Endodermal cell (in vitro differentiated cells): ENCODE data around the gene BIRC6. TPM values are rescaled to one million over a fixed set of nuclear protein-coding genes. Genes with fewer than 3 reads are reported as not detected.

Experiments
- DNase-seq: peaks from one replicate; pipeline ENCODE4 v3.0.0-alpha.2; 2017
- H3K27ac ChIP-seq: 2 replicates; pipeline ENCODE4 v1.5.1; 2013; ENCODE audit warnings: mild to moderate bottlenecking, low read depth, low read length, moderate library complexity
- H3K27me3 ChIP-seq: 2 replicates; pipeline ENCODE4 v1.6.1; 2013; ENCODE audit warnings: mild to moderate bottlenecking, low read length, moderate library complexity; ENCODE audit not compliant: insufficient read depth, control insufficient read depth, poor library complexity, severe bottlenecking
- H3K36me3 ChIP-seq: 2 replicates; pipeline ENCODE4 v1.7.0; 2013; ENCODE audit warnings: mild to moderate bottlenecking, low read length, moderate library complexity; ENCODE audit not compliant: control insufficient read depth, insufficient read depth
- H3K4me1 ChIP-seq: one replicate; pipeline ENCODE4 v1.7.0; 2013; ENCODE audit warnings: low read length; ENCODE audit not compliant: control insufficient read depth, insufficient read depth
- H3K4me3 ChIP-seq: 2 replicates; pipeline ENCODE4 v1.5.1; 2013; ENCODE audit warnings: mild to moderate bottlenecking, low read length, moderate library complexity
- H3K9ac ChIP-seq: 2 replicates; pipeline ENCODE4 v1.6.1; 2013; ENCODE audit warnings: mild to moderate bottlenecking, low read length, moderate library complexity; ENCODE audit not compliant: poor library complexity, severe bottlenecking; ENCODE audit errors: extremely low read depth
- H3K9me3 ChIP-seq: 2 replicates; pipeline ENCODE4 v1.6.1; 2013; ENCODE audit warnings: mild to moderate bottlenecking, low read length, moderate library complexity; ENCODE audit not compliant: control insufficient read depth
- H3K27ac Mint-ChIP-seq: 2 replicates; pipeline ENCODE4 v1.8.0; 2020; ENCODE audit warnings: mixed read lengths
- H3K27me3 Mint-ChIP-seq: 2 replicates; pipeline ENCODE4 v1.8.0; 2021; ENCODE audit warnings: mild to moderate bottlenecking, mixed read lengths; ENCODE audit not compliant: insufficient read depth
- H3K36me3 Mint-ChIP-seq: 2 replicates; pipeline ENCODE4 v1.8.0; 2020; ENCODE audit warnings: low read depth, mixed read lengths
- H3K4me1 Mint-ChIP-seq: 2 replicates; pipeline ENCODE4 v1.8.0; 2020; ENCODE audit warnings: mixed read lengths
- H3K4me3 Mint-ChIP-seq: 2 replicates; pipeline ENCODE4 v1.8.0; 2020; ENCODE audit warnings: mild to moderate bottlenecking, moderate library complexity, mixed read lengths
- H3K9me3 Mint-ChIP-seq: 2 replicates; pipeline ENCODE4 v1.8.0; 2020; ENCODE audit warnings: mild to moderate bottlenecking, mixed read lengths
- WGBS, 2 experiments: methylation state at CpG; one replicate each; pipeline versions ENCODE4 v1.1.5 to v1.1.7; 2013; ENCODE audit warnings: missing lambda C conversion rate in 2 of 2, mixed read lengths in 1 of 2; ENCODE audit not compliant: insufficient coverage in 1 of 2, insufficient read length in 1 of 2; 5-methylcytosine and 5-hydroxymethylcytosine counted together
- total RNA-seq, 2 donors: library from RNA; stranded (reverse); fragmentation: NEBNext Ultra II Directional in 1 of 2; extraction: Animal tissue kit (Norgen Biotek cat#: 25700) in 1 of 2; gene quantifications; 2 replicates in 1 of 2; 3 replicates in 1 of 2; pipeline ENCODE4 v1.2.1, GENCODE V29; 2021
- TF ChIP-seq, protein P1 (sequence below): fragments of 200-600 bp; sonication (generic); conservative IDR thresholded peaks from 2 replicates; pipeline ENCODE4 v1.5.0; 2021; ENCODE audit warnings: antibody characterized with exemption, mild to moderate bottlenecking

The BIRC6 gene
- total RNA-seq, 2 donors from 2014 or later = 84.6 to 111 TPM

DNA sequence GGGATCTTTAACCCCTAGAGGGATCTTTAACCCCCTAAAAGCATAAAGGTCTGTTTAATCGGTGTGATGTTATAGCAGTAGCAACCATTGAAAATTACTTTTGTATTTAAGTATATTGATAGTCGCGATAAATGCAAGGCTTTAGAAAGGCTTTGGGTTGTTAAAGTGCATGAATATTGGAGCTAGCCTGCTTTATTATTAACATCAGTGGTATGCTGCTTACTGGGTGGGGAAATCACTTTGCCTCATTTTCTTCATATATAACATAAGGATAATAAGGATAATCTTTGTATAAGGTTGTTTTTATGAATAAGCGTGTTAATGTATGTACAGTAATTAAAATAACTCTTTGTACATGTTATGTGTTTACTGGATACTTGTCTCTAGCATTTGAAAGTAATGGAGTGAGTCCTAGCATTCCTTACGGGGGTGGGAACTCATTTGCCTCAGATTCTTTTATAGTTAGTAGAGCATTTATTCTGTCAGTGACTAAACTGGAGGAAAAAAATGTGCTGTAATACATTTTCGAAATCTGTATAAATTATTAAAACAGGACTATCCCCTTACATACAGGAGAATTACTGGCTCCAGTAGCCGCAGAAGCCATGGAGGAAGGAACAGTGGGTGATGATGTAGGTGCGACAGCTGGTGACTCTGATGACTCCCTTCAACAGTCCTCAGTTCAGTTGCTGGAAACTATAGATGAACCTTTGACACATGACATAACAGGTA lies 122.2 kb downstream of the BIRC6 start:
- Histone ChIP-seq H3K36me3 (peaks cover 85% of the 10 kb centered on the region), H3K9ac (no peak overlapping the region), H3K27me3 (no peaks in the 10 kb centered on the region), H3K27ac (no peak overlapping the region), H3K4me3 (no peak overlapping the region), H3K4me1 (no peaks in the 10 kb centered on the region), H3K9me3 (no peaks in the 10 kb centered on the region)
- WGBS, 2 experiments = 97% methylated on average over 7 of the region's 8 CpGs; no CpG with 5 or more reads in 1 of the 2 experiments
- peaks cover 67% of the 10 kb centered on the region for H3K36me3 Mint-ChIP-seq
- TF ChIP-seq, protein P1, sequence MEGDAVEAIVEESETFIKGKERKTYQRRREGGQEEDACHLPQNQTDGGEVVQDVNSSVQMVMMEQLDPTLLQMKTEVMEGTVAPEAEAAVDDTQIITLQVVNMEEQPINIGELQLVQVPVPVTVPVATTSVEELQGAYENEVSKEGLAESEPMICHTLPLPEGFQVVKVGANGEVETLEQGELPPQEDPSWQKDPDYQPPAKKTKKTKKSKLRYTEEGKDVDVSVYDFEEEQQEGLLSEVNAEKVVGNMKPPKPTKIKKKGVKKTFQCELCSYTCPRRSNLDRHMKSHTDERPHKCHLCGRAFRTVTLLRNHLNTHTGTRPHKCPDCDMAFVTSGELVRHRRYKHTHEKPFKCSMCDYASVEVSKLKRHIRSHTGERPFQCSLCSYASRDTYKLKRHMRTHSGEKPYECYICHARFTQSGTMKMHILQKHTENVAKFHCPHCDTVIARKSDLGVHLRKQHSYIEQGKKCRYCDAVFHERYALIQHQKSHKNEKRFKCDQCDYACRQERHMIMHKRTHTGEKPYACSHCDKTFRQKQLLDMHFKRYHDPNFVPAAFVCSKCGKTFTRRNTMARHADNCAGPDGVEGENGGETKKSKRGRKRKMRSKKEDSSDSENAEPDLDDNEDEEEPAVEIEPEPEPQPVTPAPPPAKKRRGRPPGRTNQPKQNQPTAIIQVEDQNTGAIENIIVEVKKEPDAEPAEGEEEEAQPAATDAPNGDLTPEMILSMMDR = no peak
- H3K27ac Mint-ChIP-seq = no peak overlapping the region
- H3K27me3 Mint-ChIP-seq = no peaks in the 10 kb centered on the region
- DNase-seq = no peak
- no peaks in the 10 kb centered on the region for H3K9me3 Mint-ChIP-seq
- H3K4me3 Mint-ChIP-seq = no peak overlapping the region
- no peaks in the 10 kb centered on the region for H3K4me1 Mint-ChIP-seq

DNA sequence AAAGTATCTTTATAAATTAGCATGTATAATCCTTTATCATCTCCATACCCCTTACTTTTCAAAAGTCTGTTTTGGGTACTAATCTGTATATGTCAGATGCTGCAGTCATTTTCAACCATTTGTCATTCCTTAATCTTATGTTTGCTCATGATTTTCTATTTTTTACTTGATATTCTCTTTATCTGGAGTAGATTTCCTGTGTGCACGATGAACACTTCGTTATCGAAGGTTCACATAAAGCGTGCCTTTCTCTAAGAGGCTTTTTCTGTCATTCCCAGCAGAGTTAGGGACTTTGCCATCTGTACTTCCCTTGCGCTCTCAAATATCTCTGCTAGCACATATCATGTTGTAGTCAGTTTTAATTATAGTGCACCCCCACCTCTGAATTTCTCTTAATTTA lies 123.2 kb downstream of the BIRC6 start:
- H3K27me3 Mint-ChIP-seq = no peaks in the 10 kb centered on the region

DNA sequence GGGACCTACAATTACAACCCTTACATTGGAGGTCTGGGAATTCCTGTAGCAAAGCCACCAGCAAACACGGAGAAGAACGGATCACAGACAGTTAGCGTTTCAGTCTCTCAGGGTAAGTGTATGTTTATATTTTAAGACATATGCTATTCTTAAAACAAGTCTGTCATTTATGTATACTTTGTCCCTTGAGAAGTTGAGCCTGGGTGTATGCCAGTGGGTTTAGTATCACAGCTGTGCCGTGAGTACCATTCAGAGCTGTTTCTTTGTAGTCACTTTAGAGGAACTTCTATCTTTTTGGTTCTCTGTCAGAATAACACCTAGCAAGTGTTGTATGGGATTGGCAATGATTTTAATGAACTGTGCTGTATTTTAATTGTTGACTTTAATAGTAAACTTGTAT lies 125.6 kb downstream of the BIRC6 start:
- no peak overlapping the region for H3K27ac ChIP-seq
- TF ChIP-seq, protein P1 = no peak
- no peaks in the 10 kb centered on the region for H3K4me1 ChIP-seq
- Mint-ChIP-seq H3K27me3 (no peaks in the 10 kb centered on the region), H3K4me1 (no peaks in the 10 kb centered on the region), H3K9me3 (no peaks in the 10 kb centered on the region), H3K27ac (no peak overlapping the region), H3K4me3 (no peak overlapping the region), H3K36me3 (peaks cover 62% of the 10 kb centered on the region)
- H3K4me3 ChIP-seq = no peak overlapping the region
- no peaks in the 10 kb centered on the region for H3K27me3 ChIP-seq
- H3K9ac ChIP-seq = no peak overlapping the region
- peaks cover 90% of the 10 kb centered on the region for H3K36me3 ChIP-seq
- no peak for DNase-seq
- H3K9me3 ChIP-seq = no peaks in the 10 kb centered on the region
- 96 to 100% methylated on average over 1 to 4 of the region's 4 CpGs for WGBS, 2 experiments

More for the DNA sequence above, 123.2 kb downstream of the BIRC6 start:
- WGBS, 2 experiments = 95 to 100% methylated on average over 4 to 5 of the region's 5 CpGs
- Histone ChIP-seq H3K27ac (no peak overlapping the region), H3K27me3 (no peaks in the 10 kb centered on the region), H3K4me3 (no peak overlapping the region), H3K4me1 (no peaks in the 10 kb centered on the region), H3K9ac (no peak overlapping the region), H3K9me3 (no peaks in the 10 kb centered on the region), H3K36me3 (peaks cover 83% of the 10 kb centered on the region)
- H3K27ac Mint-ChIP-seq = no peak overlapping the region
- TF ChIP-seq, protein P1 = no peak
- peaks cover 63% of the 10 kb centered on the region for H3K36me3 Mint-ChIP-seq
- DNase-seq = no peak
- H3K9me3 Mint-ChIP-seq = no peaks in the 10 kb centered on the region
- no peak overlapping the region for H3K4me3 Mint-ChIP-seq
- no peaks in the 10 kb centered on the region for H3K4me1 Mint-ChIP-seq
